HG02938 (cell line): Measurements from ENCODE around the gene ZNF311.

Source experiments
- ATAC-seq: cut with Tn5 transposase; IDR thresholded peaks from one replicate; pipeline ENCODE4 v1.9.1; 2021; ENCODE audit warnings: mild to moderate bottlenecking, moderate library complexity; ENCODE audit not compliant: unreplicated experiment

The ZNF311 gene

GRCh38 chr6:29005183-29005885 is at the start of gene ZNF311:
Gene ZNF311 (minus strand): TSS chr6:29005315. CDS start chr6:29003954, 1,361 bp downstream.
- ATAC-seq, result no peak

DNA sequence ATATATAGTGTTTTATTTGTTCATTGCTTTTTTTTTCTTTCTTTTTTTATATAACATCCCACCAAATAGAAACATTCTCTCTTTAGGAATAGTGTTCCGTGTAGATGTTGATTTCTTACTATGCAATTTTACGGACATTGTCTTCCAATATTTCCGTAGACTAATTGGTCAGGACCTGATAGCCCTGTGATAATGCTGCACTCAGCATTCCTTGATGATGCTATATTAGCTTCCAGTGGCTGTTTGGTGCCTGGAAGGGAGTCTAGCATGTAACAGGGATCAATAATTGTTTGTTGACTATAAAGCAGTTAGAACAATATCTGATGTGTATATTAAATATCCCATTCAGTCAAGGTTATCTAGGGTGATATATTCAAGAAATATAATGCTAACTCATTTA is 46.6 kb upstream of the ZNF311 start:
- no peak for ATAC-seq

DNA sequence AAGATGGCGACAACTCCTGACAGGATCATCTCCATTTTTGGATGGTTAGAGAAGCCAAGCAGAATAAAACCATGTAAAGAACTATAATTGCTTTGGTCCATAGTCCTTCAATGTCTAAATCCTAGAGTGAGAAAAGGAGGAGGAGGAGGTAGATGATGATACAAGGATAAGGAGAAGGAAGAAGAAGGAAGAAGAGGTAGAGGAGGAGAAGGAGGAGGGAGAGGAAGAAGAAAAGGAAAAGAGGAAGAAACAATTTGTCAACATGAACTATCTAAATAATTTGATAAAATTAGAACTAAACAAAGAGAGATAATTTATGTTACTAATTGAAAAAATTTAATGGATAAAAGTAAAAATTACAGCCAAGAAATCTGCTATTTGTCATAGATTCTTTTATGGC is 40.0 kb upstream of the ZNF311 start, which contains the start of gene OR2W1:
Gene OR2W1 (minus strand): TSS at position 101 of the 400 bp plus-strand sequence. CDS start 0 bp downstream, at position 101.
- no peak for ATAC-seq

DNA sequence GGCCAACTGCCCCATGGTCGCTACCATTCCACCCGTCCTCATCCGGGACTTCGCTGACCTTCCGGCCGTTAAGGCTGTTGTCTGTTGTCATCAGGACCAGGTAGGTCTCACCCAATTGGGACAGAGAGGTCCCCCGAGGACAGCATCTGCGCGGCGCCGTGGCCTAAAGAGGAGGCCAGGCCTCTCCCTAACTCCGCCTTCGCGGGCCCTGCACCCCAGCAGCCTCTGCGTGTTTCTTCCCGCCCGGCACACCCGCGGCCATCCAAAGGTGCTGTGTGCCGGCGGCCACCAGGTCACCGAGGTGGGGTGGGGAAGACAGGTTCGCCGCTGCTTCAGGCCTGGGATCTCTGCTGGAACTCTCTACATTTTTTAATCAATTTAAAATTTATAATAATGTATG is 30.8 kb upstream of the ZNF311 start:
- ATAC-seq, result no peak

DNA sequence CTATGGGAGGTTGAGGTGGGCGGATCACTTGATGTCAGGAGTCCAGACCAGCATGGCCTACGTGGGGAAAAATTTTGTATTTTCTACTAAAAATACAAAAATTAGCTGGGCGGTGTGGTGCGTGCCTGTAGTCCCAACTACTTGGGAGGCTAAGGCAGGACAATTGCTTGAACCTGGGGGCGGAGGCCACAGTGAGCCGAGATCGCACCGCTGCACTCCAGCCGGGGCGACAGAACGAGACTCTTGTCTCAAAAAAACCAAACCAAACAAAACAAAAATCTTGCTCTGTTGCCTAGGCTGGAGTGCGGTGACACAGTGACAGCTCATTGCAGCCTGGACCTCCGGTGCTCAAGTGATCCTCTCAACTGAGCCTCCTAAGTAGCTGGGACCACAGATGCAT is 23.7 kb upstream of the ZNF311 start:
- ATAC-seq, result no peak

DNA sequence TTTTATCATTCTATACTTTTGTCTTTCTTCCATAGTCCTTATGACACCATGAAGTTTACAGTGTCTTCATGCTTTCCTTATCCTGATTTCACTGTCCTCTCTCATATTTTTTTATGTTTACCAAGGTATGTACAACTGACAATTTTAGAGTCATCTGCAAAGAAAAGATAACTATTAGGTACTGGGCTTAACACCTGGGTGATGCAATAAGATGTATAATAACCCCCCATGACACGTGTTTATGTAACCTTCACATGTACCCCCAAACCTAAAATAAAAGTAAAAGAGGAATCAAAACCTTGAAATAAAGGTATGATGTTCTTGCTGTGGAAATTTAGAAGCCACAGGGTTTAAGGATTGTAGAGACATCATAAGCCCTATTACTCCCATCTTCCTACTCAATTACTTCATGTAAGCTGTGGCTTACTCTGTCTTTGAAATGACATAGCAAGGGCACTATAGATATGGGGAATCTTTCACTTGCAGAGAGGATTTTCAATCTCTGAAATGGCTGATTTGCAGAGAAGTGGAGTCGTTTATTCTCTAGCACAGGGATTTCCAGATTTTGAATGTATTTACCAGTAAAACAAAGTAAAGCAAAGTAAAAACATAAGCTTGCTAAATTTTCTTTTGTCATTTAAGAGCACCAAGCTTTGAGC is 20.9 kb upstream of the ZNF311 start:
- no peak for ATAC-seq

DNA sequence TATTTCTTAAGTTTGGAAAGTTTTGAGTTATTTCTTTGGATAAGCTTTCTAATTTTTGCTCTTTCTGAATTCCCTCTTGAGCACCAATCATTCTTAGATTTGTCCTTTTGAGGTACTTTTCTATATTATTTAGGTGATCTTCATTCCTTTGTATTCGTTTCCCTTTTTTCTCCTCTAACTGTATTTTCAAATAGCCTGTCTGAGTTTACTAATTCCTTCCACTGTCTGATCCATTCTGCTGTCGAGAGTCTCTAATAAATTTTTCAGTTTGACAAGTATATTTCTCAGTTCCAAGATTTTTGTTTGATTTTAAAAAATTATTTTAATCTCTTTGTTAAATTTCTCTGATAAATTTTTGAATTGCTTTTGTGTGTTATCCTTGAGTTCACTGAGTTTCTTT is 16.3 kb upstream of the ZNF311 start:
- no peak for ATAC-seq

DNA sequence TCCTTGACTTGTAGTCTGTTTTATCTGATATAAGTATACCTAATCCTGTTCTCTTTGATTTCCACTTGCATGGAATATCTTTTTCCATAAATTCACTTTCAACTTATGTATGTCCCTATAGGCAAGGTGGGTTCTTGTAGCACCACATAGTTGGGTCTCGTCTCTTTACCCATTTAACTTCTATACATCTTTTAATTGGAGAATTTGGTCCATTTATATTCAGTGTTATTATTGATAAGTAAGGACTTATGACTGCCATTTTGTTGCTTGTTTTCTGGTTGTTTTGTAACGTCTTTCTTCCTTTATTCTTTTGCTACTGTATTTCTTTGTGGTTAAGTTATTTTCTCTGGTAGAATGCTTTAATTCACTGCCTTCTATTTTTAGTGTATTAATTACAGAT is 14.5 kb upstream of the ZNF311 start:
- ATAC-seq, result no peak

DNA sequence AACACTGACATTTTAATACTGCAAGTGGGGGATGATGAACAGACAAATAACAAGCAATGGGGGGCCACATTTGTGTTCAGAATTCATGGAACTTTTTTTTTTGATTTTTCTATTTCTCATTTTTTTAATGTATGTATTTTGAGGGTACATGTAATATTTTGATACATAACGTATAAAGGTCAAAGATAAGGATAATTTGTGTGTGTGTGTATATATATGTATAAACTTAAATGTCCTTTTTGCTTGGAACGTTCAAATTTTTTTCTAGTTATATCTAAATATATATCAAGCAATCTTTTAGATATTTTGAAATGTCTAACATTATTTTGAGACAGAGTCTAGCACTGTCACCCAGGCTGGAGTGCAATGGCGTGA is 12.3 kb upstream of the ZNF311 start:
- no peak for ATAC-seq

GRCh38 chr6:29016559-29017427 is 11.7 kb upstream of the ZNF311 start:
- peak; percentile 82 for ATAC-seq

DNA sequence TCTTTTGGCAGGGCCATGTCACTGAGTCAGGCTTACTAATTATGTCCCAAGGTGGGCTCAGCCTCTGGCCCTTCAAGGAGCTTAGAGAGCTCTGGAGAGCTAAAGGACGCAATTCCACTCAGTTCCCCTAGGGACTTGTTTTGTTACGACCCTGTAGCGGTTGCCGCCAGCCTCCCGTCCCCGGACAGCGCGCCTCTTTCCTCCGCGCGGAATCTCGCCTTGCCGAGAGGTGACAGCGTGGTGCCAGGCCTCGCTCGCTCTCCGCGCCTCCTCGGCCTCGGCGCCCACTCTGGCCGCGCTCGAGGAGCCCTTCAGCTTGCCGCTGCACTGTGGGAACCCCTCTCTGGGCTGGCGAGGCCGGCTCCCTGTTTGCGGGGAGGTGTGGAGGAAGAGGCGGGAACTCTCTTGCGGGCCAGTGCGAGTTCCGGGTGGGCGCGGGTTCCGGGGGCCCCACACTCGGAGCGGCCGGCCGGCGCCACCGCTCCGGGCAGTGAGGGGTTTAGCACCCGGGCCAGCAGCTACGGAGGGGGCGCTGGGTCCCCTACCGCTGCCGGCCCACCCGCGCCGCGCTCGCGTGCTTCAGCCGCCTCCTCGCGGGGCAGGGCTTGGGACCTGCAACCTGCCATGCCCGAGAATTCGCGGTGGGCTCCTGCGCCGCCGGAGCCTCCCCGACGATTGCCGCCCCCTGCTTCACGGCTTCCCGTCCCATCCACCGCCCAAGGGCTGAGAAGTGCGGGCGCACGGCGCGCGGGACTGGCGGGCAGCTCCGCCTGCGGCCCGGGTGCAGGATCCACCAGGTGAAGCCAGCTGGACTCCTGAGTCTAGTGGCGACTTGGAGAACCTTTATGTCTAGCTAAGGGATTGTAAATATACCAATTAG is 9.9 kb upstream of the ZNF311 start:
- ATAC-seq, result no peak

DNA sequence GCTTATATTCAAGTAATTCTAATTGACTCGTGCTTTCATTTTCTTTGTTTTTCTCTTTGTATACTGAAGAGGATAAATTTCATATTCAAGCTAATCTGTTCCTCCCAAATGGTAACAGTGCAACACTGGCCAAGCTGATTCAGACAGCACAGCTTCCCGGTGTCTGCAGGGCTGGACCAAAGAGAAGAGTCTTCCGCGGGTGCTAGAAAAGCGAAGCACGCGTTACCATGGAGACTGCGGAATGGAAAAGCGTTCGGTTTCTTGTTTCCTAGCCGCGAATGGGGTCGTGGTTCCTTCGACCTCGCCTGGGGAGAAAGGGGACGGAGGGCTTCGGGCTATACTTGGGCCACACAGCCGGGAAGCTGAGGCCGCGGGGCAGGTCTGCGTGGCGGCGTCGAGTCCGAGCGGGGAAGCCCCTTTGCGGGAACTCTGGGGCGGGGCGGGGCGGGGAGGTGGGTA is 6.2 kb upstream of the ZNF311 start:
- ATAC-seq, result no peak

DNA sequence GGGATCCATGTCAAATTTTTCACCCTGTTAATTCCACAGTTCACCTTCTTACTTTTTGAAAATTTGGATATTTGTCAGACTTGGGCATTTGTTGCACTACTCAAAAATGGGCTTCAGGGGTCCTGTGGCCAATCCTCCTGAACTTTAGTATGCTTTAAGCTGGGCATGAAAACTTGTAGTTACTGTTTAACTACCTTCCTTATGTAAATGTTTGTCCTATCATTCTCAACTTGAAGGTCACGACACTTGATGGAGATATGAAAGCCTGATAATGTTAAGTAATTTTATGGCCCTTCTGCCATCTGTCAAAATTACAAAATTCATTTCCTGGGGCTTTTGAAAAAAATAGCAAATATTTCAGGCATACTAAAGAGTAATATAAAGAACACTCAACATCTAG is 4.2 kb upstream of the ZNF311 start:
- ATAC-seq, result no peak

- ATAC-seq, result no peak
These were observed 3.0 kb upstream of the ZNF311 start for GRCh38 chr6:29008089-29008488.

DNA sequence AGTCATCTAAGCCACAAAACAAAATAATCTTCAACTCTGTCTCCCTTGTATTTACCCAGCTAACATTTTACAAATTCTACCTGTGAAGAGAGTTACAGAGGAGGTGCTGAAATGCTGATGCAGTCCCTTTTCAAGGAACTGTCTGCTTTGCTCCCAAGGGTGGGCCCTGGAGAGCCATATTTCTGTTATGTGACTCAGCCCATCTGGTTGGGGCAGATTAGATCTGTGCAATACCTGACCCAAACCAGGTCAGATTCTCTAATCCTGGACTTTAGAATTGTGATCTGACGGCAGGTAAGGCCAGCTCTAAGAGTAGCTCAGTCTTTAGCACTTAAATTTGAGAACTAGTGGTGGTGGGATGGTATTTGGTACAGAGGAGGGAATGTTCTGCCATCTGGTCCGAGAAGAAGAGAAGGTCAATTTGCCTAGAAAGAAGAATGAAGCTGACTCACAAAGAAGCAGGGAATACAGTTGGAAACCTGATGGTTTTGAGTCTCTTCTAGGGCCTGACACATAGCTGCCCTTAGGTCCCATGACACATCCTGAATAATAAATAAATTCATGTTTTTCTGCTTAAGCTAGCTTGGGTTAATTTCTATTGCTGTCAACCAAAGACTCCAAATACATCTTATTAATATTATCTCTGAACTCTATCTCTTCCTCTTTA is 8.1 kb downstream of the ZNF311 start:
- ATAC-seq, result no peak

- no peak for ATAC-seq
These were observed 9.9 kb downstream of the ZNF311 start for GRCh38 chr6:28995093-28995650.

- no peak for ATAC-seq
These were observed 16.4 kb downstream of the ZNF311 start for GRCh38 chr6:28988536-28989311.

DNA sequence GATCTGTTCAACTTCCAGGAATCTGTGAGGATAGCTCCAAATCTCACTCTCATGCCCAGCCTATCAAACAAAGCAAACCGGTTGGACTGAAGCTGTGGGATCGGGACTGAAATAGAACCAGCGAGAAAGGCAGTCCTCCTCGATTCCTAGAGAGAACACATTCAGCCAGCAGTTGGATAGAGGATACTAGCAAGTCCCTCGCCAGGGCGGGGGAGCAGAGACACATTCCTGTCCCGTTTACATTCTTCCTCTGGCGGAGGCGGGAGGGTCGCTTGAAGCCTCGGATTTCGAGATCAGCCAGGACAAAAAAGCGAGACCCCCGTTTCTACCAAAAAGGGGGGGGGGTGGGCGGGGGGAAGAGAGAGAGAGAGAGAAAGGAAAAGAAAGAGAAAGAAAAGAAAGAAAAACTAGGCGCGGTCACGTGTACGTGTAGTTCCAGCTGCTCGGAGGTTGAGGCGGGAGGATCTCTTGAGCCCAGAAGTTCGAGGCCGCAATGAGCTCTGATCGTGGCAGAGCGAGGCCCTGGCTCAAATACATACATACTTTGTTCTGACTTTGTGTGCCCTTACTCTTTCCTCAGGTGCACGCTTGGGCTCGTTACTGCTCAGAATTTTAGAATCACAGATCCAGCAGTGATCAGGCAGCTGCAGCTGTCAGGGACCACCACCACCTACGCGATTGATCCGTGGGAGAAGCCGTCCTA is 19.5 kb downstream of the ZNF311 start:
- no peak for ATAC-seq
